Measurements from ENCODE around the gene PPP5C.

PPP5C gene

DNA sequence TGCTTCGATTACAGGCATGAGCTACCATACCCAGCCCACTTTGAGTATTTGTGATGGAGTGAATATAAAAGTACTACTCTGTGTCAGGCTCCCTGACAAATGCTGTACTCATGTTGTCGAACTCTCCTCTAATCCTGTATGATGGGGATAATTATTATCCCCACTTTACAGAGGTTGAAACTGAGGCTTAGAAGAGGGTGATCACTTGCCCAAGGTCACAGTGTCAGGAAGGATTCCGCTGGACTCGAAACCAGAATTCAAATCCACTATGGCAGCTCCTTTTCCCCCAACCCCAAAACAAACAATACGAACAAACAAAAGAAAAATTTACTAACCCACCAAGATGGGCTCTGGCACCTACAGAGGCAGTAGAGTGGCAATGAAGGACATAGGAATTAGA lies 1.7 kb upstream of the PPP5C start:
- Histone ChIP-seq H3K4me2 (no peak overlapping the region), H3K27me3 (ENCODE audit: insufficient read depth, low read depth) (peaks cover 34% of the 10 kb centered on the region; the same call in 1 of the 2 replicates), H3K79me2 (ENCODE audit: insufficient read depth, low read depth) (peaks cover 30% of the 10 kb centered on the region), H4K20me1 (ENCODE audit: insufficient read depth) (no peaks in the 10 kb centered on the region; the same call in 1 of the 2 replicates), H3K27ac (no peak overlapping the region), H3K4me1 (ENCODE audit: low read depth, poor library complexity, severe bottlenecking) (peaks cover 30% of the 10 kb centered on the region), H3K4me3 (IDR thresholded peaks at IDR 0.05; ENCODE audit: insufficient read depth, low read depth, low read length) (no peak overlapping the region), H3K36me3 (ENCODE audit: insufficient read depth) (no peaks in the 10 kb centered on the region), H3K9ac (no peak overlapping the region), H2AFZ (ENCODE audit: low read depth) (no peak overlapping the region)
- TF ChIP-seq, protein P1, sequence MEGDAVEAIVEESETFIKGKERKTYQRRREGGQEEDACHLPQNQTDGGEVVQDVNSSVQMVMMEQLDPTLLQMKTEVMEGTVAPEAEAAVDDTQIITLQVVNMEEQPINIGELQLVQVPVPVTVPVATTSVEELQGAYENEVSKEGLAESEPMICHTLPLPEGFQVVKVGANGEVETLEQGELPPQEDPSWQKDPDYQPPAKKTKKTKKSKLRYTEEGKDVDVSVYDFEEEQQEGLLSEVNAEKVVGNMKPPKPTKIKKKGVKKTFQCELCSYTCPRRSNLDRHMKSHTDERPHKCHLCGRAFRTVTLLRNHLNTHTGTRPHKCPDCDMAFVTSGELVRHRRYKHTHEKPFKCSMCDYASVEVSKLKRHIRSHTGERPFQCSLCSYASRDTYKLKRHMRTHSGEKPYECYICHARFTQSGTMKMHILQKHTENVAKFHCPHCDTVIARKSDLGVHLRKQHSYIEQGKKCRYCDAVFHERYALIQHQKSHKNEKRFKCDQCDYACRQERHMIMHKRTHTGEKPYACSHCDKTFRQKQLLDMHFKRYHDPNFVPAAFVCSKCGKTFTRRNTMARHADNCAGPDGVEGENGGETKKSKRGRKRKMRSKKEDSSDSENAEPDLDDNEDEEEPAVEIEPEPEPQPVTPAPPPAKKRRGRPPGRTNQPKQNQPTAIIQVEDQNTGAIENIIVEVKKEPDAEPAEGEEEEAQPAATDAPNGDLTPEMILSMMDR (conservative IDR thresholded peaks at IDR 0.05; ENCODE audit: low read depth, low read length) = no peak

DNA sequence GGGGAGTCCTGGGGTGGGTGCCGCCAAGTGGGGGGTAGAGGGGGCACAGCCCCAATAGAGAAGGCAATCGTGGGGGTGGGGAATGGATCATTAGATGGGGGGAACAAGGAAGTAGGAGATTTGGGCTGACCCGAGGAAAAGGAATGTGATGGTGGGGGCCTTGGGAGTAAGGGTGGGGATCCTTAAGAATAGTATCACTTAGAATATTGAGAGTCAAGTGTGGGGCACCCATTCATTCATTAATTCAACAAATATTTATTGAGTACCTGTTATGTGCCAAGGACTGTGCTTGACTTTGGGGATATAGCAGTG lies 641 bp downstream of the PPP5C start:
- H3K4me1 ChIP-seq (ENCODE audit: low read depth, poor library complexity, severe bottlenecking) = peaks cover 30% of the 10 kb centered on the region
- H3K27ac ChIP-seq = no peak overlapping the region
- TF ChIP-seq, protein P1 (conservative IDR thresholded peaks at IDR 0.05; ENCODE audit: low read depth, low read length) = peak; percentile 34

DNA sequence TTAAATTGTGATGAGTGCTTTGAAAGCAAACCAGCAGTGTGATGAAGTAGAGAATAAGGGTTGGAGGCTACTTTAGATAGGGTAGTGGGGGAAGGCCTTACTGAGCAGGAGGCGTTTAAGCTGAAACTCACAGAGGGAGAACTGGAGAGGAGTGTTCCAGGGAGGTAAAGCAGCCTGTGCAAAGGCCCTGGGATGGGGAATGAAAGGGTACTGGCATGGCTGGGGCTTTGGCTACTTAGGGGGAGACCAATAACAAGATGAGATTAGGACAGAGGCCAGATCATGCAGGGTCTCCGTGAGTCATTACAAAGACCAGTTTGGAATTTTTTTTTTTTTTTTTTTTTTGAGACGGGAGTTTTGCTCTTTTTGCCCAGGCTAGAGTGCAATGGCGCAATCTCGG lies 1.1 kb downstream of the PPP5C start:
- no peak overlapping the region; the same call in 1 of the 2 replicates for H3K9ac ChIP-seq
- H3K79me2 ChIP-seq (ENCODE audit: insufficient read depth, low read depth) = peaks cover 49% of the 10 kb centered on the region
- H3K4me1 ChIP-seq (ENCODE audit: low read depth, poor library complexity, severe bottlenecking) = peaks cover 30% of the 10 kb centered on the region
- peaks cover 6% of the 10 kb centered on the region; the same call in 1 of the 2 replicates for H3K27me3 ChIP-seq (ENCODE audit: insufficient read depth, low read depth)
- TF ChIP-seq, protein P1 (conservative IDR thresholded peaks at IDR 0.05; ENCODE audit: low read depth, low read length) = no peak
- H3K36me3 ChIP-seq (ENCODE audit: insufficient read depth) = no peaks in the 10 kb centered on the region
- H3K27ac ChIP-seq = no peak overlapping the region
- H3K4me3 ChIP-seq (IDR thresholded peaks at IDR 0.05; ENCODE audit: insufficient read depth, low read depth, low read length) = no peak overlapping the region
- no peaks in the 10 kb centered on the region; the same call in 1 of the 2 replicates for H4K20me1 ChIP-seq (ENCODE audit: insufficient read depth)
- H2AFZ ChIP-seq (ENCODE audit: low read depth) = no peak overlapping the region
- H3K4me2 ChIP-seq = peak overlapping the region; percentile 85

More for the DNA sequence above, 641 bp downstream of the PPP5C start:
- H3K4me2 ChIP-seq = peak overlapping the region; percentile 85
- peak overlapping the region; percentile 89 for H3K9ac ChIP-seq
- H3K27me3 ChIP-seq (ENCODE audit: insufficient read depth, low read depth) = peaks cover 10% of the 10 kb centered on the region; the same call in 1 of the 2 replicates
- no peaks in the 10 kb centered on the region for H3K36me3 ChIP-seq (ENCODE audit: insufficient read depth)
- no peaks in the 10 kb centered on the region; the same call in 1 of the 2 replicates for H4K20me1 ChIP-seq (ENCODE audit: insufficient read depth)
- H3K79me2 ChIP-seq (ENCODE audit: insufficient read depth, low read depth) = peaks cover 49% of the 10 kb centered on the region
- H2AFZ ChIP-seq (ENCODE audit: low read depth) = peak overlapping the region; percentile 89
- peak overlapping the region; percentile 50 for H3K4me3 ChIP-seq (IDR thresholded peaks at IDR 0.05; ENCODE audit: insufficient read depth, low read depth, low read length)

DNA sequence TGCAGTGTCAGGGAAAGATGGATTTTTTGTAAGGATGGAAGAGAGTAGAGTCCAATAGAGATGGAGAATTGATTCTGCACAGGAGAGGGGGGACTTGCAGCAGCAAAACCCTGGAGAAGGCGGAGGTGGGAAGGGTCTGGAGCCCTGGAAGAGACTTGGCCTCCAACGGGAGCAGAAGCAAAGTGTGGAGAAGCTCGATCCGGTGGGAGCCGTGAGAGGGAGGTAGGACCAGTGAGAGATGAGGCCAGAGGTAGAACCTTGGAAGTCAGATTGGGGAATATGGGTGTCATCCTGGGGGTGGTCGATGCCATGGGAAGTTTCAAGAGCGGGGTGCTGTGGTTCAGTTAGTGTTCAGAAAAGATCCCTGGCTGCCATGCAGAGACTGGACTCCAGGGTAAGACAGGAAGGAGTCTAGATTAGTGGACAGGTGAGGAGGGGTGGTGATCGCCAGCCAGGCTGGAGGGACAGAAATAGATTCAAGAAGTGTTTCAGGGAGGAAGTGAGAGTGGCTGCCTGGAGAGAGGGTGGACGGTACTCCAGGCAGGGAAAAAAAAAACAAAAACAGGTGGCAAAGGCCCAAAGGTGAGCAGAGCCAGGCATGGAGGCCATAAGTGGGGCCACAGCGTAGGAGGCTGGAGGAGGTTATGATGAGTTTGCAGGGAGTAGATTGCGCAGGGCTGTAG lies 2.6 kb downstream of the PPP5C start:
- TF ChIP-seq, protein P1 (conservative IDR thresholded peaks at IDR 0.05; ENCODE audit: low read depth, low read length) = no peak
- H3K9ac ChIP-seq = no peak overlapping the region
- no peak overlapping the region for H2AFZ ChIP-seq (ENCODE audit: low read depth)
- H3K27me3 ChIP-seq (ENCODE audit: insufficient read depth, low read depth) = no peaks in the 10 kb centered on the region; the same call in 1 of the 2 replicates
- peaks cover 30% of the 10 kb centered on the region for H3K4me1 ChIP-seq (ENCODE audit: low read depth, poor library complexity, severe bottlenecking)
- H3K4me2 ChIP-seq = peak overlapping the region; percentile 85
- peaks cover 3% of the 10 kb centered on the region; the same call in 1 of the 2 replicates for H3K36me3 ChIP-seq (ENCODE audit: insufficient read depth)
- H3K27ac ChIP-seq = no peak overlapping the region
- H3K79me2 ChIP-seq (ENCODE audit: insufficient read depth, low read depth) = peaks cover 49% of the 10 kb centered on the region
- H3K4me3 ChIP-seq (IDR thresholded peaks at IDR 0.05; ENCODE audit: insufficient read depth, low read depth, low read length) = no peak overlapping the region
- no peaks in the 10 kb centered on the region; the same call in 1 of the 2 replicates for H4K20me1 ChIP-seq (ENCODE audit: insufficient read depth)
